HFF-Myc (cell line): ENCODE measurements around the gene FOXF1.

ENCODE experiments used
- DNase-seq: peaks from one replicate; pipeline ENCODE4 v3.0.0-alpha.2; 2011; ENCODE audit warnings: low read depth; ENCODE audit errors: extremely low read depth
- H3K4me3 ChIP-seq: replicated peaks from 2 replicates; pipeline ENCODE4 v1.5.1; 2011; ENCODE audit warnings: low read depth, mild to moderate bottlenecking, control low read depth, low read length
- TF ChIP-seq, protein P1 (sequence below): IDR thresholded peaks from 2 replicates; pipeline ENCODE4 v1.5.1; 2012; ENCODE audit warnings: mild to moderate bottlenecking, low read depth, low read length, control low read depth; ENCODE audit errors: missing control alignments

FOXF1 gene

DNA sequence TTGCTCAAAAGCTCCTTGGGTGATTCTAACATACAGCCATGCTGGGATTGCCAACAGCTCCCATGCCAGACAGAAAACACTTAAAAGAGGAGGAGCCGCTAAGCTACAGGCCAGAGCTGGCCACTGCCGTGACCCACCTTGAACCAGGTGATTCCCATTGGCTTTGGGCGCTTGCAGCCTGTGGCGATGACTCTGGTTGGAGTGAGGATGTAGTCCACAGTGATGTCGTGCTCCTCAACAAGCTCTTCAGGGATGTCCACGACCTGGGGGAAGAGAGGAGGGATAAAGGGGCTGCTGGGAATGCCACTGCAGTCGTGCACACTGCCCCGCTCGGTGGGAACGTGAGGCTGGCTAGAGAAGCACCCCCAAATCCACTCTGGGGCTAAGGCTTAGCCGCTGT lies 31.2 kb downstream of the FOXF1 start:
- no peak for DNase-seq
- TF ChIP-seq, protein P1, sequence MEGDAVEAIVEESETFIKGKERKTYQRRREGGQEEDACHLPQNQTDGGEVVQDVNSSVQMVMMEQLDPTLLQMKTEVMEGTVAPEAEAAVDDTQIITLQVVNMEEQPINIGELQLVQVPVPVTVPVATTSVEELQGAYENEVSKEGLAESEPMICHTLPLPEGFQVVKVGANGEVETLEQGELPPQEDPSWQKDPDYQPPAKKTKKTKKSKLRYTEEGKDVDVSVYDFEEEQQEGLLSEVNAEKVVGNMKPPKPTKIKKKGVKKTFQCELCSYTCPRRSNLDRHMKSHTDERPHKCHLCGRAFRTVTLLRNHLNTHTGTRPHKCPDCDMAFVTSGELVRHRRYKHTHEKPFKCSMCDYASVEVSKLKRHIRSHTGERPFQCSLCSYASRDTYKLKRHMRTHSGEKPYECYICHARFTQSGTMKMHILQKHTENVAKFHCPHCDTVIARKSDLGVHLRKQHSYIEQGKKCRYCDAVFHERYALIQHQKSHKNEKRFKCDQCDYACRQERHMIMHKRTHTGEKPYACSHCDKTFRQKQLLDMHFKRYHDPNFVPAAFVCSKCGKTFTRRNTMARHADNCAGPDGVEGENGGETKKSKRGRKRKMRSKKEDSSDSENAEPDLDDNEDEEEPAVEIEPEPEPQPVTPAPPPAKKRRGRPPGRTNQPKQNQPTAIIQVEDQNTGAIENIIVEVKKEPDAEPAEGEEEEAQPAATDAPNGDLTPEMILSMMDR = no peak
- no peak overlapping the region for H3K4me3 ChIP-seq

DNA sequence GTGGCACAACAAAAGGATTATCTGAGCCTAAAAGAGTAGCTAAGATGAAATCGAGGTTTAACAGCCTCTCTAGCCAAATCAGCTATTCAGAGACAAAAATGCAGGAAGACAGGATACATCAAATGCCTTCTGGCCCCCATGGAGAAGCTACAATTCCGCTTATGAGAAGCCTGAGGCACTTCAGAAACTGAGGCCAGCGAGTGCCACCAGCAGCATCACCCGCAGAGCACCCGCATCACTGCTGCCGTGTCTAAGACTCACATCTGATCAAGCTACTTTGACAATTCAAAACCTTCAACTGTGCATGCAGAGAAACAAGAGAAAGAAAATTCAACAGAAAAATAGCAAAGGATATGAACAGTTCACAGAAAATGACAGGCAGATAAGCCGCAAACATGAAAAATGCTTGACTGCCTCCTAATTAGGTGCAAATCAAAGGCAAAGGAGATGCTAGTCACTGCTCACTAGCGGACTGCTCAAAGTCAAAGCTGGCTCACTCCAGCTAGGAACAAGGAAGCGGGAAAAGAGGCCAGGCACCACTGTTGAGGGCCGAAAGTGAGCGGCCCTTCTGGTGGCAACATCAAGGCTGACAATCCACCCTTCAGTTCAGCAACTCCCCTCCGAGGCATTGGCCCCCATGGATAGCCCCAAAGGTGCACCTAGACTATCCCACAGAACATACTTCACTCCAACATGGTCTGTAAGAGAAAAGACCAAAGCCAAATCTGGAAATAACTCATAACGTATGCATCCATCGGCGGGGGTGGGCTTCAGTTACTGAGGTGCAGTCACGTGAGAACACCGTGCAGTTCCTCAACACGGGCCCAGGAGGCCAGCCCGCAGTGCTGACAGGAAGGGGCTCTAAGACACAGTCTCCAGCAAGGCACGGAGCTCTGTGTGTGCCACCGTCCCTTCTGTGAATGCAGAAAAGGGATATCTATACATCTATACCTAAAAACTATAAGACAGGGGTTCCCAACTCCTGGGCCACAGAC lies 32.7 kb downstream of the FOXF1 start:
- no peak for DNase-seq
- H3K4me3 ChIP-seq = no peak overlapping the region
- TF ChIP-seq, protein P1 = no peak

DNA sequence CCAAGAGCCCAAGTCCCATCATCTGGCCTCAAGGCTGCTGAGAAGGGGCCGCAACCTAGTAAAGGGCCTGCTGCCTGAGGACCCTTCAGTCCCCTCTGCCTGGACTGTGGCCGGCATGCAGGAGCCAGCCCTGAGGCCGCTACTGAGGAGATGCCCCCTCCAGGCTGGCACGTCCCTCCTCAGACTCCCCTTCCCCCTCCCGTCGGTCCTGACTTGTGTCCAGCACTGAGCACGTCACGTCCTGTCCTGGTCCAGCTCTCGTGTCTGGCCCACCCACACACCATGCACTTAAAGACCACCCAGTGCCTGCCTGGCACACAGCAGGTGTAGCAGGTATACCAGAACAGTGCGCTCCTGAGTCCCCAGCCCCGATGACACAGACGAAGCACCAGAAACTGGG lies 35.2 kb downstream of the FOXF1 start:
- TF ChIP-seq, protein P1 = no peak
- no peak overlapping the region for H3K4me3 ChIP-seq
- DNase-seq = no peak

GRCh38 chr16:86545954-86546637 lies 35.8 kb downstream of the FOXF1 start:
- H3K4me3 ChIP-seq = no peak overlapping the region
- TF ChIP-seq, protein P1 = no peak
- no peak for DNase-seq

- TF ChIP-seq, protein P1 = no peak
- no peak for DNase-seq
- H3K4me3 ChIP-seq = no peak overlapping the region
Observed at GRCh38 chr16:86546638-86547013, 36.3 kb downstream of the FOXF1 start.

GRCh38 chr16:86547286-86547685 lies 37.0 kb downstream of the FOXF1 start:
- DNase-seq = no peak
- TF ChIP-seq, protein P1 = no peak
- no peak overlapping the region for H3K4me3 ChIP-seq
